H1 (cell line): Measurements from ENCODE around the gene GLB1L2.

ENCODE experiments used
- ATF2 ChIP-seq: IDR thresholded peaks from 2 replicates; pipeline ENCODE4 v1.6.1; 2012; ENCODE audit warnings: low read length, inconsistent platforms
- BCL11A ChIP-seq, 2 experiments: IDR thresholded peaks; one replicate each; pipeline ENCODE4 v1.6.1; 2011; ENCODE audit warnings: low read depth in 2 of 2, low read length in 2 of 2, mild to moderate bottlenecking in 2 of 2
- KDM5A ChIP-seq: fragments of 200-600 bp; IDR thresholded peaks from 2 replicates; pipeline ENCODE4 v1.7.1; 2012; ENCODE audit warnings: mild to moderate bottlenecking, low read length, inconsistent platforms, mixed read lengths
- RAD21 ChIP-seq, 2 experiments: IDR thresholded peaks in 1 of 2; conservative IDR thresholded peaks in 1 of 2; 2 replicates each; pipeline ENCODE4 v1.6.1; 2011; ENCODE audit warnings: low read depth in 2 of 2, low read length in 2 of 2, improper control_type of control experiment in 1 of 2, inconsistent platforms in 1 of 2, mild to moderate bottlenecking in 1 of 2, moderate library complexity in 1 of 2
- RFX5 ChIP-seq: IDR thresholded peaks from 2 replicates; pipeline ENCODE4 v1.6.1; 2011; ENCODE audit warnings: low read depth, low read length, improper control_type of control experiment, borderline replicate concordance
- SIRT6 ChIP-seq: IDR thresholded peaks from one replicate; pipeline ENCODE4 v1.7.1; 2012; ENCODE audit warnings: low read length, inconsistent platforms
- SUZ12 ChIP-seq: fragments of 200-600 bp; sonication (generic); IDR thresholded peaks from 2 replicates; pipeline ENCODE4 v1.6.1; 2012; ENCODE audit warnings: mild to moderate bottlenecking, inconsistent platforms, low read length, moderate library complexity, mixed read lengths
- TAF1 ChIP-seq: IDR thresholded peaks from 2 replicates; pipeline ENCODE4 v1.6.1; 2011; ENCODE audit warnings: mild to moderate bottlenecking, low read depth, low read length
- TCF12 ChIP-seq: IDR thresholded peaks from 2 replicates; pipeline ENCODE4 v1.6.1; 2011; ENCODE audit warnings: low read depth, mild to moderate bottlenecking, low read length
- YY1 ChIP-seq: IDR thresholded peaks from 2 replicates; pipeline ENCODE4 v1.6.1; 2011; ENCODE audit warnings: low read depth, mild to moderate bottlenecking, low read length
- TF ChIP-seq, protein P1 (sequence below), 3 experiments: IDR thresholded peaks; 1 replicate in 2 of 3; 2 replicates in 1 of 3; pipeline versions ENCODE4 v1.5.1 to v1.6.1; 2011; ENCODE audit warnings: low read length in 3 of 3, mild to moderate bottlenecking in 3 of 3, inconsistent platforms in 2 of 3, low read depth in 1 of 3, moderate library complexity in 1 of 3; ENCODE audit not compliant: insufficient read depth in 1 of 3; ENCODE audit errors: control extremely low read depth in 1 of 3

DNA sequence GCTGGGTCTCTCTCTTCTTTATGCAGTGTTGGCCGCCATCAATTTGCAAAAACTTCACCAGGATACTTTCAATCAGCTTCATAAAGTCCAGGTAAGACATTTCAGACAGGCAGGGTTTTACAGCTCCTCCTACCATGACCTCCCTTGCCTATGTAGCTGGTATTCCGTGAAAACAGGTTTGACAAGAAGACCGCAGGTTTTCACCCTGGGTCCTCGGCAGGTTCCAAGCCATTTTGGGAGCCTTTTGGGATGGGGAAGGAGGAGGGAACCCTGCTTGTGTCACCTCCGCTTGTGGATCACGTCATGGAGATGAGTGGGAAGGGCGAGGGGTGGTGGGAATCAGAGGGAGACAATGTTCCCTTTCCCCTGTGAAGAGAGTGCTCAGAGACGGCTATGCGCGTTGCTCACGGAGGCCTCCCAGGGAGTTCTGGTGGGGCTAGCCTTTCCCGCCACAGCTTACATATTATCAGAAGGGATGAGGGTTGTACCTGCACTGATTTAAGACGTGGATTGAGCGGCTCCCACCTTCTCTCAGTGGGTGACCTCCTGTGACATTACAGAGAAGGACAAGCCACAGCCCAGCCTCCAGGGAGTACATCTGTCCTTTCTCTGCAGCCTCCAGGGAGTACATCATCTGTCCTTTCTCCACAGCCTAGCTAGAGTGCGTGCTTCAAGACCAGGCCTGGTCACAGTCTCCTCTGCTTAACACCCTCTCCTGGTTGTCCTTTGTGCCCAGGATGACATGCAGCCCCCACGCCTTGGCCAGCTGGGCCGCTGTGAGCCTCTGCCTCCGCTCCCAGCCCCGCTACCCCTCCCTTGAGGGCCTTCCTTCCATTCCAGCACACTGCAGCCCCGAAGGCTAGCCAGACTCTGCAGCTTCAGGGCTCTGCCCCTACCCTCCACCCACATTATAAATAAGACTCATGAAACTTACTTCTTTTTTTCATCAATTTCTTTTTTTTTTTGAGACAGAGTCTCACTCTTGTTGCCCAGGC, 38.4 kb upstream of the GLB1L2 start:
- TF ChIP-seq, protein P1, sequence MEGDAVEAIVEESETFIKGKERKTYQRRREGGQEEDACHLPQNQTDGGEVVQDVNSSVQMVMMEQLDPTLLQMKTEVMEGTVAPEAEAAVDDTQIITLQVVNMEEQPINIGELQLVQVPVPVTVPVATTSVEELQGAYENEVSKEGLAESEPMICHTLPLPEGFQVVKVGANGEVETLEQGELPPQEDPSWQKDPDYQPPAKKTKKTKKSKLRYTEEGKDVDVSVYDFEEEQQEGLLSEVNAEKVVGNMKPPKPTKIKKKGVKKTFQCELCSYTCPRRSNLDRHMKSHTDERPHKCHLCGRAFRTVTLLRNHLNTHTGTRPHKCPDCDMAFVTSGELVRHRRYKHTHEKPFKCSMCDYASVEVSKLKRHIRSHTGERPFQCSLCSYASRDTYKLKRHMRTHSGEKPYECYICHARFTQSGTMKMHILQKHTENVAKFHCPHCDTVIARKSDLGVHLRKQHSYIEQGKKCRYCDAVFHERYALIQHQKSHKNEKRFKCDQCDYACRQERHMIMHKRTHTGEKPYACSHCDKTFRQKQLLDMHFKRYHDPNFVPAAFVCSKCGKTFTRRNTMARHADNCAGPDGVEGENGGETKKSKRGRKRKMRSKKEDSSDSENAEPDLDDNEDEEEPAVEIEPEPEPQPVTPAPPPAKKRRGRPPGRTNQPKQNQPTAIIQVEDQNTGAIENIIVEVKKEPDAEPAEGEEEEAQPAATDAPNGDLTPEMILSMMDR (IDR thresholded peaks at IDR 0.05; ENCODE audit: control extremely low read depth in 1 of 3, insufficient read depth in 1 of 3, low read depth in 1 of 3, low read length in 3 of 3), result no peak
- TF ChIP-seq BCL11A (IDR thresholded peaks at IDR 0.05; ENCODE audit: low read depth in 2 of 2, low read length in 2 of 2) (no peak), TCF12 (no peak), RFX5 (no peak), SUZ12 (no peak), TAF1 (no peak), RAD21 (IDR thresholded peaks at IDR 0.05 in 1 of 2, conservative IDR thresholded peaks at IDR 0.05 in 1 of 2; ENCODE audit: low read depth in 2 of 2, low read length in 2 of 2) (no peak), KDM5A (no peak), ATF2 (no peak), YY1 (no peak), SIRT6 (no peak)
